Body of pancreas (tissue), 4 donors: ENCODE data around the gene BANP.
"Not testable (repeated sequence)": the region's sequence is repeated elsewhere in the genome, so short reads cannot be mapped to it uniquely, and the experiment has no call there.

Experiments
- CTCF ChIP-seq, 7 experiments: fragments of 450-650 bp in 4 of 7; fragments of 200-600 bp in 3 of 7; sonication (generic) in 3 of 7; IDR thresholded peaks; one replicate each; pipeline ENCODE4 v1.5.1; 2016 to 2019; ENCODE audit warnings: antibody characterized with exemption in 7 of 7
- POLR2A ChIP-seq, 3 donors: fragments of 450-650 bp; IDR thresholded peaks; one replicate each; pipeline ENCODE4 v1.6.1; 2016; ENCODE audit warnings: antibody characterized with exemption in 3 of 3, mild to moderate bottlenecking in 2 of 3

GRCh38 chr16:87984180-87984579 lies 32.9 kb downstream of the BANP start:
- TF ChIP-seq CTCF, POLR2A (IDR thresholded peaks at IDR 0.05): not testable (repeated sequence)
